ENCODE results near the gene ZNF740. TPM values are rescaled to one million over a fixed set of nuclear protein-coding genes. Genes with fewer than 3 reads are reported as not detected.

The ZNF740 gene
- total and polyA plus RNA-seq, 2 of the 8 experiments (the other 6 are each of a cell fraction or from before 2014, with no cell fraction given), result 8.2 to 40.0 TPM

DNA sequence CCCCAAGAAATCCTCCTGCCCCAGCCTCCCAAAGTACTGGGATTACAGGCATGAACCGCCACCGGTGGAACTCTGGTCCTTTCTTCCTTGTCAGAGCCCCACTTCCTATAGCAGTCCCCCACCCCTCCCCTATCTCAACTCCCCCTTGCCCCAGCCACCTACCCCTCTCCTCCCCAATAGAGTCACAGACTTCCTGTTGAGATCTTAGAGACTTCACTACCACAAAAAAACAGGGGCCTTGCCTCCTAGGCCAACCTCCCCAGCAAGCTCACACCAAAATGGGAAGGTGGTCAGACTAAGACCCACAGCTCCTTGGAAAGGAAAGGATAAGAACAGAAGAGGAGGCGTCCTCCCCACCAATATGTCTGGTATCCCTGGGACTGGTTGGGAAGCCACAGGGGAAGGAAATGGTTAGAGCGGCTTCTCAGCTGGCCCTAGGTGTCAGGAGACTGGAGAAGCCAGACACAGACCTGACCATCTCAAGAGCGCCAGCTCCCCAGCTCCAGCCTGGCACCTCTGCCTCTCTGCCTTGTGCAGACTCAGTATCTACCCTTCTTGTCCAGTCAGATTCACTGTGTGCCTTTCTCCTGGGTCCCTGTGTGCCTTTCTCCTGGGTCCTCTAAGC, 18.1 kb downstream of the ZNF740 start (continued):
- TF ChIP-seq, protein P1, sequence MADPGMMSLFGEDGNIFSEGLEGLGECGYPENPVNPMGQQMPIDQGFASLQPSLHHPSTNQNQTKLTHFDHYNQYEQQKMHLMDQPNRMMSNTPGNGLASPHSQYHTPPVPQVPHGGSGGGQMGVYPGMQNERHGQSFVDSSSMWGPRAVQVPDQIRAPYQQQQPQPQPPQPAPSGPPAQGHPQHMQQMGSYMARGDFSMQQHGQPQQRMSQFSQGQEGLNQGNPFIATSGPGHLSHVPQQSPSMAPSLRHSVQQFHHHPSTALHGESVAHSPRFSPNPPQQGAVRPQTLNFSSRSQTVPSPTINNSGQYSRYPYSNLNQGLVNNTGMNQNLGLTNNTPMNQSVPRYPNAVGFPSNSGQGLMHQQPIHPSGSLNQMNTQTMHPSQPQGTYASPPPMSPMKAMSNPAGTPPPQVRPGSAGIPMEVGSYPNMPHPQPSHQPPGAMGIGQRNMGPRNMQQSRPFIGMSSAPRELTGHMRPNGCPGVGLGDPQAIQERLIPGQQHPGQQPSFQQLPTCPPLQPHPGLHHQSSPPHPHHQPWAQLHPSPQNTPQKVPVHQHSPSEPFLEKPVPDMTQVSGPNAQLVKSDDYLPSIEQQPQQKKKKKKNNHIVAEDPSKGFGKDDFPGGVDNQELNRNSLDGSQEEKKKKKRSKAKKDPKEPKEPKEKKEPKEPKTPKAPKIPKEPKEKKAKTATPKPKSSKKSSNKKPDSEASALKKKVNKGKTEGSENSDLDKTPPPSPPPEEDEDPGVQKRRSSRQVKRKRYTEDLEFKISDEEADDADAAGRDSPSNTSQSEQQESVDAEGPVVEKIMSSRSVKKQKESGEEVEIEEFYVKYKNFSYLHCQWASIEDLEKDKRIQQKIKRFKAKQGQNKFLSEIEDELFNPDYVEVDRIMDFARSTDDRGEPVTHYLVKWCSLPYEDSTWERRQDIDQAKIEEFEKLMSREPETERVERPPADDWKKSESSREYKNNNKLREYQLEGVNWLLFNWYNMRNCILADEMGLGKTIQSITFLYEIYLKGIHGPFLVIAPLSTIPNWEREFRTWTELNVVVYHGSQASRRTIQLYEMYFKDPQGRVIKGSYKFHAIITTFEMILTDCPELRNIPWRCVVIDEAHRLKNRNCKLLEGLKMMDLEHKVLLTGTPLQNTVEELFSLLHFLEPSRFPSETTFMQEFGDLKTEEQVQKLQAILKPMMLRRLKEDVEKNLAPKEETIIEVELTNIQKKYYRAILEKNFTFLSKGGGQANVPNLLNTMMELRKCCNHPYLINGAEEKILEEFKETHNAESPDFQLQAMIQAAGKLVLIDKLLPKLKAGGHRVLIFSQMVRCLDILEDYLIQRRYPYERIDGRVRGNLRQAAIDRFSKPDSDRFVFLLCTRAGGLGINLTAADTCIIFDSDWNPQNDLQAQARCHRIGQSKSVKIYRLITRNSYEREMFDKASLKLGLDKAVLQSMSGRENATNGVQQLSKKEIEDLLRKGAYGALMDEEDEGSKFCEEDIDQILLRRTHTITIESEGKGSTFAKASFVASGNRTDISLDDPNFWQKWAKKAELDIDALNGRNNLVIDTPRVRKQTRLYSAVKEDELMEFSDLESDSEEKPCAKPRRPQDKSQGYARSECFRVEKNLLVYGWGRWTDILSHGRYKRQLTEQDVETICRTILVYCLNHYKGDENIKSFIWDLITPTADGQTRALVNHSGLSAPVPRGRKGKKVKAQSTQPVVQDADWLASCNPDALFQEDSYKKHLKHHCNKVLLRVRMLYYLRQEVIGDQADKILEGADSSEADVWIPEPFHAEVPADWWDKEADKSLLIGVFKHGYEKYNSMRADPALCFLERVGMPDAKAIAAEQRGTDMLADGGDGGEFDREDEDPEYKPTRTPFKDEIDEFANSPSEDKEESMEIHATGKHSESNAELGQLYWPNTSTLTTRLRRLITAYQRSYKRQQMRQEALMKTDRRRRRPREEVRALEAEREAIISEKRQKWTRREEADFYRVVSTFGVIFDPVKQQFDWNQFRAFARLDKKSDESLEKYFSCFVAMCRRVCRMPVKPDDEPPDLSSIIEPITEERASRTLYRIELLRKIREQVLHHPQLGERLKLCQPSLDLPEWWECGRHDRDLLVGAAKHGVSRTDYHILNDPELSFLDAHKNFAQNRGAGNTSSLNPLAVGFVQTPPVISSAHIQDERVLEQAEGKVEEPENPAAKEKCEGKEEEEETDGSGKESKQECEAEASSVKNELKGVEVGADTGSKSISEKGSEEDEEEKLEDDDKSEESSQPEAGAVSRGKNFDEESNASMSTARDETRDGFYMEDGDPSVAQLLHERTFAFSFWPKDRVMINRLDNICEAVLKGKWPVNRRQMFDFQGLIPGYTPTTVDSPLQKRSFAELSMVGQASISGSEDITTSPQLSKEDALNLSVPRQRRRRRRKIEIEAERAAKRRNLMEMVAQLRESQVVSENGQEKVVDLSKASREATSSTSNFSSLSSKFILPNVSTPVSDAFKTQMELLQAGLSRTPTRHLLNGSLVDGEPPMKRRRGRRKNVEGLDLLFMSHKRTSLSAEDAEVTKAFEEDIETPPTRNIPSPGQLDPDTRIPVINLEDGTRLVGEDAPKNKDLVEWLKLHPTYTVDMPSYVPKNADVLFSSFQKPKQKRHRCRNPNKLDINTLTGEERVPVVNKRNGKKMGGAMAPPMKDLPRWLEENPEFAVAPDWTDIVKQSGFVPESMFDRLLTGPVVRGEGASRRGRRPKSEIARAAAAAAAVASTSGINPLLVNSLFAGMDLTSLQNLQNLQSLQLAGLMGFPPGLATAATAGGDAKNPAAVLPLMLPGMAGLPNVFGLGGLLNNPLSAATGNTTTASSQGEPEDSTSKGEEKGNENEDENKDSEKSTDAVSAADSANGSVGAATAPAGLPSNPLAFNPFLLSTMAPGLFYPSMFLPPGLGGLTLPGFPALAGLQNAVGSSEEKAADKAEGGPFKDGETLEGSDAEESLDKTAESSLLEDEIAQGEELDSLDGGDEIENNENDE (IDR thresholded peaks at IDR 0.05; ENCODE audit: insufficient replicate concordance, low read length), result no peak
- TF ChIP-seq RBBP5 (IDR thresholded peaks at IDR 0.05; ENCODE audit: borderline replicate concordance, low read depth, low read length) (no peak), TBP (IDR thresholded peaks at IDR 0.05; ENCODE audit: low read depth, low read length) (no peak), CTBP2 (IDR thresholded peaks at IDR 0.05; ENCODE audit: borderline replicate concordance, insufficient read depth, insufficient read length, low read length) (no peak), SIX5 (IDR thresholded peaks at IDR 0.05; ENCODE audit: low read depth, low read length) (no peak), BACH1 (IDR thresholded peaks at IDR 0.05; ENCODE audit: low read length) (no peak), SP1 (IDR thresholded peaks at IDR 0.05; ENCODE audit: low read depth, low read length) (no peak), TAF7 (optimal IDR thresholded peaks at IDR 0.05; ENCODE audit: borderline replicate concordance, low read depth, low read length) (no peak)
